ENCODE data around the gene ZNF860.

Gene ZNF860

DNA sequence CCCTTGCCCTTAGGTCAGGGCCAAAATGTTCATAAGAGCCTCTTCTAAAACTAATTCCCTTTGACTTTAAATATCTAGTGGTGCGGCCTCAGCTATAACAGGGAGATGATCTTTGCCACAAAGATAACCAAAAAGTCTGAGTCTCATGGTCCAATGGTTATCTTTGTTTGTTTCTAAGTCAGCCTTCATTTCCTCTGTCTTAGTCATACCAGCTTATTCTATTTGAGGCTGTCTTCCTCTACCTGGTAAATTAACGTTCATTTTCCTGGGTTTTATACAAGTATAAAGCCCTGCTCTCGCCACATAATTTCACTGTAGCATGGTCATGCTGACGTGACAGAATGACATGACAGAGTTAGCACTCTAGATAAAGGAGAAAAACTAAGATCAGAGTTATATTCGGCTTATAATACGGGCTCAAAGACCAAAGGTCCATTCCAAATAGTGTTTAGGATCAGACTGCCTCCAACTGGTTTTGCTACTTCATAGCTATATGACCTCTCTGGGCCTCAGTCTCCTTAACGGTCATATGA, 18.4 kb downstream of the ZNF860 start:
- in situ Hi-C loops (cut with HindIII; ENCODE audit: low pct_ligation_motif_present, low sequenced_read_pairs): no loop called here
- TF ChIP-seq, protein P1, sequence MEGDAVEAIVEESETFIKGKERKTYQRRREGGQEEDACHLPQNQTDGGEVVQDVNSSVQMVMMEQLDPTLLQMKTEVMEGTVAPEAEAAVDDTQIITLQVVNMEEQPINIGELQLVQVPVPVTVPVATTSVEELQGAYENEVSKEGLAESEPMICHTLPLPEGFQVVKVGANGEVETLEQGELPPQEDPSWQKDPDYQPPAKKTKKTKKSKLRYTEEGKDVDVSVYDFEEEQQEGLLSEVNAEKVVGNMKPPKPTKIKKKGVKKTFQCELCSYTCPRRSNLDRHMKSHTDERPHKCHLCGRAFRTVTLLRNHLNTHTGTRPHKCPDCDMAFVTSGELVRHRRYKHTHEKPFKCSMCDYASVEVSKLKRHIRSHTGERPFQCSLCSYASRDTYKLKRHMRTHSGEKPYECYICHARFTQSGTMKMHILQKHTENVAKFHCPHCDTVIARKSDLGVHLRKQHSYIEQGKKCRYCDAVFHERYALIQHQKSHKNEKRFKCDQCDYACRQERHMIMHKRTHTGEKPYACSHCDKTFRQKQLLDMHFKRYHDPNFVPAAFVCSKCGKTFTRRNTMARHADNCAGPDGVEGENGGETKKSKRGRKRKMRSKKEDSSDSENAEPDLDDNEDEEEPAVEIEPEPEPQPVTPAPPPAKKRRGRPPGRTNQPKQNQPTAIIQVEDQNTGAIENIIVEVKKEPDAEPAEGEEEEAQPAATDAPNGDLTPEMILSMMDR (IDR thresholded peaks at IDR 0.05; ENCODE audit: low read depth, low read length, missing control alignments): no peak
- Histone ChIP-seq H3K36me3 (replicated peaks) (no peaks in the 10 kb centered on the region), H3K27ac (no peak overlapping the region), H3K27me3 (replicated peaks) (no peaks in the 10 kb centered on the region), H3K4me3 (ENCODE audit: low read depth, low read length) (no peak overlapping the region)
- no peak for DNase-seq

DNA sequence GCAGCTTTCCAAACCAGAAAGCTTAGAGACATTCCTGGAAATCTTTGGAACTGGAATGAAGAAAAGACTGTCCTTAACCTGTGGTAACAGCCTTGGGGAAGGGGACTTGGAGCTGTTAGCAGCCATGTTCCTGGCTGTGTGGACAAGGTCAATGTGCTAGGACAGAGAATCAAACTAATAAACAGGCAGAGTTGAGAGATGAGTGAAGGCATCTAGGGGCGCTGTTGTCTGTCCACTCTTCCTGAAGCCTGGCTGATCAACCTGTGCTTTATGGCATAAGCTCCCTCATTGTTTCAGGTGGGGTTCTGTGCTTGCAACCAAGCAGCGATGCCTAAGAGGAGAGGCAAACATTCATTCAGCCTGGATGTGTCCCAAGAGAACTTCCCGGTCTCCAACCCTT, 19.3 kb downstream of the ZNF860 start:
- in situ Hi-C loops (cut with HindIII; ENCODE audit: low pct_ligation_motif_present, low sequenced_read_pairs): no loop called here
- TF ChIP-seq, protein P1 (IDR thresholded peaks at IDR 0.05; ENCODE audit: low read depth, low read length, missing control alignments): no peak
- no peak overlapping the region for H3K4me3 ChIP-seq (ENCODE audit: low read depth, low read length)

DNA sequence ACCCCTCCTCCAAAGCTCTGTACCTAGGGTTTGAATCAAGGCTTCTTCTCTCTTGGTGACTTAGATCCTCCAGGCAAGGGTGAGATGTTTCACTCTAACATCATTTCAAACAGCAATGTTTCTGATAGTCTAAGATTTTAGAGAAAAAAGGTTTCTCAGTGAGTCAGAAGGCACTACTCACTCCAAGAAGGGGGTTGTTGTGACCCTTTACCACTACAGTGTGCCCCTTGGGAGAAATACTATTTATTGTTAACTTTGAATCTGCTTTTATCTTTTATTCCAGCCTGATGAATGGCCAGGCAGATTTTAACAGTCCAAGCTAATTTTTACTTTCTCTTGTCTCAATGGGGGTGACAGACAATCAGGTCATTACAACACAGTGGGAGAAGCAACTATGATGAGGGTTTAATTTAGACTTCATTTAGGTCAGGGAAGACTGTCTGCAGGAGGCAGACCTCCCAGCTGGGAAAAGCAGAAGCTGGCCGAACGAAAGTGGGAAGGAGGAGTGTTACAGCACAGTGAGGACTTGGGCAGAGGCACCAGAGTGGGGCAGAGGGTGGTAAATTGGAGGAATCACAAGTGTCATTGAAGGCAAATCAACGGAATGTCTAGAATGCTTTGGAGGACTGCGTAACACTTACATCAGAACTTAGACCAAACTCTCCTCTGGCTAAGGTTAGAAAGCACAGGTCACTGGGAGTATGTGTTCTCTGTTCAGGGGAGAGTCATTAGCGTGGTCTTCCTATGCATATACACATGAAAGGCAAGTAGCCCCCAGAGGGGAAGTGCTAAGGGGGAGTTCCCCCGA, 21.2 kb downstream of the ZNF860 start:
- no peaks in the 10 kb centered on the region for H3K27me3 ChIP-seq (replicated peaks)
- H3K36me3 ChIP-seq (replicated peaks): no peaks in the 10 kb centered on the region
- in situ Hi-C loops (cut with HindIII; ENCODE audit: low pct_ligation_motif_present, low sequenced_read_pairs): no loop called here
- no peak overlapping the region for H3K4me3 ChIP-seq (ENCODE audit: low read depth, low read length)
- H3K27ac ChIP-seq: no peak overlapping the region
- TF ChIP-seq, protein P1 (IDR thresholded peaks at IDR 0.05; ENCODE audit: low read depth, low read length, missing control alignments): no peak
- DNase-seq: peak; percentile 18

More for the DNA sequence above, 19.3 kb downstream of the ZNF860 start:
- H3K27me3 ChIP-seq (replicated peaks): no peaks in the 10 kb centered on the region
- H3K27ac ChIP-seq: no peak overlapping the region
- no peaks in the 10 kb centered on the region for H3K36me3 ChIP-seq (replicated peaks)
- DNase-seq: no peak

DNA sequence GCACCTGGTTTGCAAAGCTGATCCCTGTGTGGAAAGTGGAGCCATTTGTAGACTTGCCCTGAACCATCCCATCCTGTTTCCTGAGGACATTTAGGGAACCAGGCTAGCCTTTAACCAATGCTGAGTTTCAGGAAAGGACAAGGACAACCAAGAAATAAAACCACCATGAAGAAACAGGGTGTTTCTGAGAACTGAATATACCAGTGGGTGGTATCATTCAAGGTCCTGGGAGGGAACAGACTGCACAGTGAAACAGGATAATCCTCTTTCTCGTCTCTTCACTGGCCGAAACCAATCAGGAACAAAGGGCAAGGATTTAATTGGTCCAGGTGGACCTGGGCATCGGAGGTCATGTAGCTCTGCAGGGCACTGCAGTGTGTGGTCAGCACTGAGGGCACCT, 21.8 kb downstream of the ZNF860 start:
- H3K4me3 ChIP-seq (ENCODE audit: low read depth, low read length): no peak overlapping the region
- no peaks in the 10 kb centered on the region for H3K36me3 ChIP-seq (replicated peaks)
- no peak for DNase-seq
- in situ Hi-C loops (cut with HindIII; ENCODE audit: low pct_ligation_motif_present, low sequenced_read_pairs): no loop called here
- H3K27me3 ChIP-seq (replicated peaks): no peaks in the 10 kb centered on the region
- no peak overlapping the region for H3K27ac ChIP-seq
- TF ChIP-seq, protein P1 (IDR thresholded peaks at IDR 0.05; ENCODE audit: low read depth, low read length, missing control alignments): no peak

DNA sequence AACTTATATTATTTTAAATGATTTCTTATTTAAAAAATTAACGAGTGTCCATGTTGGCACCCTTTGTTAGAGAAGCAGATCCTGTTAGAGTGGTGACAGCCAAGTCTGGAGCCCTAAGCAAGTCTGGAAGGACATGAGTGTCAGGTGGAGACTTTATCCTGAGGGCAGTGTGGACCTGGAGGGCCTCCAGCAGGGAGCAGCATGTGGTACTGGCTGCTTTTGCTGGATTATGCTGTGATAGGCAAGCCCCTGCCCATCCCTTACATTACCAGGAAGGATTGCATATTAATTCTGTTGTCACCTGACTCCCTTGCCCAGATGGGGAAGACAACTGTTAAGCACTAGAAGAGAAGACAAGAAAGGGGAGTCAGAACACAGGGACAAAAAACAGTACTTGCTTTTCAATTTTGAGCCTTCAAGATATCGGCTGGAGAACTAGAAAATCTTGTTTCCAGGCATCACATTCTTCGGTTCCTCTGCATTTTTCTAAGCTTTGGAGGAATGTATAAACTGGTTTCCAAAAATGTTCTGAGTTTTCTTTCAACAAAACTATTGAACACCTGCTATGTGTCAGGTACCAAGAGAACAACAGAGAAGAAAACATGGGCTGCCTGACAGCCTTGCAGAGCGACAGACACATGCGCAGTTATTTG, 22.7 kb downstream of the ZNF860 start:
- H3K36me3 ChIP-seq (replicated peaks): no peaks in the 10 kb centered on the region
- H3K27ac ChIP-seq: no peak overlapping the region
- in situ Hi-C loops (cut with HindIII; ENCODE audit: low pct_ligation_motif_present, low sequenced_read_pairs): no loop called here
- TF ChIP-seq, protein P1 (IDR thresholded peaks at IDR 0.05; ENCODE audit: low read depth, low read length, missing control alignments): peak; percentile 39
- no peak for DNase-seq
- H3K27me3 ChIP-seq (replicated peaks): no peaks in the 10 kb centered on the region
- no peak overlapping the region for H3K4me3 ChIP-seq (ENCODE audit: low read depth, low read length)
